DMS53 treated with DMSO at 0.1 percent for 48 hours (cell line): ENCODE data around the gene WFIKKN1.

Experiments used
- DNase-seq: peaks from one replicate; lab custom pipeline; 2025; ENCODE audit not compliant: unreplicated experiment; lab: John Stamatoyannopoulos, UW

The WFIKKN1 gene

DNA sequence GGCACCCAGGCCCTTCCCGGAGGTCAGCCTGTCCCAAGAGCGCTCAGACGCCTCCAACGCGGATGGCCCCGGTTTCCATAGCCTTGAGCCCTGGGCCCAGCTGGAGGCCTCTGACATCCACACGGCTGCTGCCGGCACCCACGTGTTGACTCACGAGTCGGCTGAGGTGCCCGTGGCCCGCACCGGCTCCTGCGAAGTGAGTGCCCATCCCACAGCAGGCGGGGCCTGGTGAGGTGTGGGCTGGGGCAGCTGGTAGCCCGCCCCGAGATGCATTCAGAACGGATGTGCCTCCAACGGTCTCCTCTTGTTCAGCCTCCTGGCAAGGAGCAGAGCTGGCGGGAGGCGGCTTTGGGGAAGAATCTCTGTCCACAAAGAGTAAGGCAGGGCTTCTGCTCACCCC, 21.1 kb downstream of the WFIKKN1 start:
- DNase-seq, result no peak

DNA sequence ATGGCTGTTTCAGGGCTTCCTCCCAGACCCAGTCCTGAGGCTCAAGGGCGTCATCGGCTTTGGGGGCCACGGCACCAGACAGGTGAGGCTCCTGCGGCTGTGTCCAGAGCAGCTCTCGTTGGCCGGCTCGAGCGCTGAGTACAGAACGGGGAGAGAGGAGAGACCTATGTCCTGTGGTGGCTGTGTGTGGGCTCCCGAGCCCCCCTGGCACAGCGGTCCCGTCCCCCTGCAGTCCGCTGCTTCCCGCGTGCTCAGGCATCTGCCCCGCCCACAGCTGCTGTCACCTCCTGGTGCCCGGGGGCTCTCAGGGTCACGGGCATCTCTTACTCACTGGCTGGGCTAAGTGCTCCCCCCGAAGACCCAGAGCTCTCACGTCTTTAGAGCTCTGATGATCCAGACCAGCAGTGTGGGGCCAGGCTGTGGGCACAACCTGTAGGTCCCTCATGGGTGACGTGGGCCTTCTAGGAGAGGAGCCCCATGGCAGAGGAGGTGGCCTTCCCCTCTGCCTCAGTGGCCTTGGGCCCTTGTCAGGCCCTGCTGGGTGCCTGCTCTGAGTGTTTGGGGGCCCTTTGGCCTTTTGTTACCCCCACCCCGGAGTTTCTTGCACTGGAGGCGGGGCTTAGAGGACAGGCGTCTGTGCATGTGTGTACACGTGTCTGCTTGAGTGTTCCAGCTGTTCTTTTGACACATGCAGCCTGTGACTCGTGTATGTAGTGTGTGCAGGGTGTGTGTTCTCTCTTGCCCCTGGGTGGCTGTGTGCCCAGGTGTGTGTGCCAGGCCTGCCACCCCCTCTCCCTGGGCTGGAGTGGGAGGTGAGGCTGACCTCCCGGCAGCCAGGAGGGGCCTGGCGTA, 21.9 kb downstream of the WFIKKN1 start:
- no peak for DNase-seq

DNA sequence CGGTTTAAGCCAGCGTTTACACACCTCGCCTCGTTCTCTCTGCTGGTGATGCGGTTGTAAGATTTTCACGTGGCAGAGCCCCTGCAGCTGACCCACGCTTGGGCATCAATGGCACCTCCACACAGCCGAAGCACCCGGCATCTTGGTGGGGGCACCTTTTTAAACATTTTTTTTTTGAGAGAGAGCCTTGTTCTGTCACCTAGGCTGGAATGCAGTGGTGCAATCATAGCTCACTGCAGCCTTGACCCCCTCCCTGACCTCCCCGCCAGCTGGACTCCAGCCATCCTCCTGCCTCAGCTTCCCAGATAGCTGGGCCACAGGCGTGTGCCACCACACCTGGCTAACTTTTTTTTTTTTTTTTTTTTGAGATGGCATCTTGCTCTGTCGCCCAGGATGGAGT, 23.2 kb downstream of the WFIKKN1 start:
- DNase-seq, result no peak

DNA sequence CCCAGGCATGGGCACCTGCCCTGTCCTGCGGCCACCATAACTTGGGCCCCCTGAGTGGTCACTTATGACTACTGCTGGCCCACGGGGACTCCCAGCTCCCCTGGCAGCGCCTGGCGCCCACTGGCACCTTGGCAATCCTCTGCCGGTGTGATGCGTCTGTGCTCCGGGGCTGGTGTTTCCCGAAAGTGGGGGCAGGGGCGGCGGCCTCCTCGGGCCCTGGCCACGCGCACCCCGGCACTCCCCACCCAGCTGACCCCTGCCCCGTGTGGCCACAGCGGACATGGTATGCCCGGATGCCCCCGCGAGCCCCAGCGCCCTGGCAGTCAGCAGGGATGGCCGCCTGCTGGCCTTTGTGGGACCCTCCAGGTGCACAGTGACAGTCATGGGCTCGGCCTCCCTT, 26.7 kb downstream of the WFIKKN1 start:
- no peak for DNase-seq

DNA sequence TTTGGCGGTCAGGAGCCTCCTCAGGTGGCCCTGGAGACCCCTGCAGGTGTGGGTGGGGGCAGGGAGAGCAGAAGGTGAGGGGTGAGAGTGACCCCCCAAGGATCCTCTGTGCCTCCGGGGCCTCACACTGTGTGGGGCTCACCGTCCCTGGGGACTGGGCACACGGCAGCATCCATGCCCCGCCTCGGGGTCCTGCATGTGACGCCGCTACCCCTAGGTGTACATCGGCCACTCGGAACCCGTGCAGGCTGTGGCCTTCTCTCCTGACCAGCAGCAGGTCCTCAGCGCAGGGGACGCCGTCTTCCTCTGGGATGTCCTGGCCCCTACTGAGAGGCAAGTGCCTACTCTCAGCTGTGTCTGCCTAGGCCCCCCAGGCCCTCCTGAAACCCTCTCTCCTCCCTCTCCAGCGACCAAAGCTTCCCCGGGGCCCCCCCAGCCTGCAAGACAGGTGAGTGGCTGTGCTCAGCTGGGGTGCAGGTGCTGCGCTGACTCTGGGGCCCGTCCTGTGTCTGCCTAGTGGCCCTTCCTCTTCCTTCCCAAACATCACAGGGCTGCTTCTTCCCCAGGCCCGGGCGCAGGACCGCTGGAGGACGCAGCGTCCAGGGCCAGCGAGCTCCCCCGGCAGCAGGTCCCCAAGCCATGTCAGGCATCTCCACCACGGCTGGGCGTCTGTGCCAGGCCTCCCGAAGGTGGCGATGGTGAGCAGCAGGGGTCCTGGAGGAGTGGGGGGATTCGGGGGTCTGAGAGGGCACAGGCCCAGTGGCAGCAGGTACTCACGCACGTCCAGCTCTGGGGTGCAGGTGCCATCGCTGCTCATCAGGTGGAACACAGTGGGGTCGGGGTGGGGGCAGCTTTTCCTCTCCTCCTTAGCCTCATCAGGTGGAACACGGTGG, 28.1 kb downstream of the WFIKKN1 start:
- DNase-seq, result no peak

DNA sequence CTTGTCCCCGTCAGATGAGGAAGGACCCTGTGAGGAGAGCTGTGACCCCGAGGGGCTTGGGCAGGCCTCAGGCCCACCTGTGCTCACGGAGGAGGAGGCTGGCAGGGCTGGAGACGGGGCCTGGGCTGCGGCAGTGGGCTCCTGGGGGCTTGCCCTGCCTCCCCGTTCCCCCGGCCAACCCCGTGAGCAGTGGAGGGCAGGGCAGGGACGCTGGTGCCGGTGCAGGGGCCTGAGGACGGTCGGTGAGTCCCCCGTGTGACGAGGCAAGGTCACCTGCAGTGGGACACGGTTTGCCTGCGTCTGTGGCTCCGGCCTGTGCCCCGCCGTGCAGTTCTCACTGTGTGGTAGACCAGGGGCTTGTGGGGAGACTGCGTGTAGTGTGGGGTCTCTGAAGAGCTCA, 28.8 kb downstream of the WFIKKN1 start:
- no peak for DNase-seq

DNA sequence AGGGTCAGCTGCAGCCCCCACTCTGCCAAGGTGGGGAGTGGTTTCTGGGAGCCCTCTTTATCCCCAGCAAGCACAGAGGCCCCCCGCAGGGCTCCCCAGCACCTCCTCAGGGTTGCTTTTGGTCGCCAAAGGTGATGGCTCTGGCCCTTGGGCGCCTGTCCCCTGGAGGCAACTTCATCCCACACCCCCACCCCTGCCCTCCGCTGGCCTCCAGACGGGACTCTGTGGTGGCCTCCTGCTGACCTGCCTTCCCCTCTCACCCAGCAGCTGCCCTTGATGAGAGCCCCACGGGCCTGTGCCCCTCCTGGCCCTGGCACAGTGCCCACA, 29.3 kb downstream of the WFIKKN1 start:
- no peak for DNase-seq

DNA sequence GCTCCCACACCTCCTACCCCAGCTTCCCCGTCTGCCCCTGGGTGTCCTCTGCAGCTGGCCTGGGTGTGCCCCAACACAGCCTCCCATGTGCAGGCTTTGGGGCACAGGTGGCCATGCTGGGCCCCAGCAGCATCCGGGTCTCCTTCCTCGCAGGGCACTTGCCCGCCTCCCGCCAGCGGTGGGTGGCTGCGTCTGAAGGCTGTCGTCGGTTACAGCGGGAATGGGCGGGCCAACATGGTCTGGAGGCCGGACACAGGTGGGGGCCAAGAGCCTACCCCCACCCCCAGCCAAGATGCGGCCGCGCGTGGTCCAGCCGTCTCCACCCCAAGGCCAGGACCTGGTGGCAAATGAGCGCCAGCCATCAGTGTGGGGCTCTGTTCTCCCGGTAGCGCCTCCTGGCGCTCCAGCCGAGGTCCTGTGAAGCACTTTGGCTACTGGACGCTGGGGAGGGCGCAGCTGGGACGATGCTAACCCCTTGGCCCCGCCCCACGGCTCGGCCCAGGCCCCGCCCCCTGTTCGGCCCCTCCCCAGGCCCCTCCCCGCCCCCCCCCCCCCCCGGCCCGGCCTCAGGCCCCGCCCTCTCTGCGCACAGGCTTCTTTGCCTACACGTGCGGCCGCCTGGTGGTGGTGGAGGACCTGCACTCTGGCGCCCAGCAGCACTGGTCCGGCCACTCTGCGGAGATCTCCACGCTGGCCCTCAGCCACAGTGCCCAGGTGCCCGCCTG, 29.8 kb downstream of the WFIKKN1 start:
- peak; percentile 72 for DNase-seq

DNA sequence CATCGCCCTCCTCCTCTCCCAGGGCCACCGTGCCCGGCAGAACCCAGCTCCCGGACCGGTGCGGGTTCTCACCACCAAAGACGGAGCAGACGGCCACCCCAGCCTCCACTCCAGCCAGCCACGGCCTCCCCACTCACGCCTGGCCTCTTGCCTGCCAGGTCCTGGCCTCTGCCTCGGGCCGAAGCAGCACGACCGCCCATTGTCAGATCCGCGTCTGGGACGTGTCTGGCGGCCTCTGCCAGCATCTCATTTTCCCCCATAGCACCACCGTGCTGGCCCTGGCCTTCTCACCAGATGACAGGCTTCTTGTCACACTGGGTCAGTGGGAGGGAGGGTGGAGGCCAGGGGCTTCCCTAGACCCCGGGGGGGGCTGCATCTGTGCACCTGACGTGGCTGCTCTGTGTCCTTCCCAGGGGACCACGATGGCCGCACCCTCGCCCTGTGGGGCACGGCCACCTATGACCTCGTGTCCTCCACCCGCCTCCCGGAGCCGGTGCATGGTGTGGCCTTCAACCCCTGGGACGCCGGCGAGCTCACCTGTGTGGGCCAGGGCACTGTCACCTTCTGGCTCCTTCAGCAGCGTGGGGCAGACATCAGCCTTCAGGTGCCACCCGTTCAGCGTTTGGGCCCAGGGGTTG, 30.5 kb downstream of the WFIKKN1 start:
- DNase-seq, result no peak

DNA sequence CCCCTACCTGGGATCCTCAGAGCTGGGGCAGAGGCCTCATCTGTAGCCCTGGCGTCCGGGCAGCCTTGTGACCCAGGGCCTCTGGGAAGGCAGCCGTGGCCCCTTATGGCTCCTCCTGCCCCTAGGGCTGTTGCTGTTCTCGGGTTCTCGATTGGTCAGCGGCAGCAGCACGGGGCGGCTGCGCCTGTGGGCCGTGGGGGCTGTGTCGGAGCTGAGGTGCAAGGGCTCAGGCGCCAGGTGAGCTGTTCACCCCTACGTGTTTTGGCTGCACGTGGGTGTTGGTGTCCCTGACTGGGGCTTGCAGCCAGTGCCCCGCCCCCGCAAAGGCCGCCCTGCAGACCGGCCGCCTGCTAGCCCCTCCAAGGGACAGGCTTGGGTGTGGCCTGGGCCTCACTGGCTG, 31.3 kb downstream of the WFIKKN1 start:
- DNase-seq, result no peak

DNA sequence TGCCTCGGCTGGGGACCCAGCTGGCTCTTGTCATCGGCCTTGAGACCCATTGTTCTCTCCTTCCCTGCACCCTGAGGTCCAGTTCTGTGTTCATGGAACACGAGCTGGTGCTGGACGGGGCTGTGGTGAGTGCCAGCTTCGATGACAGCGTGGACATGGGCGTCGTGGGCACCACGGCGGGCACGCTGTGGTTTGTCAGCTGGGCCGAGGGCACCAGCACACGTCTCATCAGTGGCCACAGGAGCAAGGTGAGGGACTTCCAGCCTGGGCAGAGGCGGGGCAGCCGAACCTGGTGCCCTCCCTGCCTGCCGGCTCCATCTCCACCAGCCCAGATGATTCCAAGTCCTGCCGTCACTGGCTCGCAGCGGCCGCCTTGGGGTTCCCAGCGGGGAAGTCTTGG, 31.8 kb downstream of the WFIKKN1 start:
- DNase-seq, result no peak

DNA sequence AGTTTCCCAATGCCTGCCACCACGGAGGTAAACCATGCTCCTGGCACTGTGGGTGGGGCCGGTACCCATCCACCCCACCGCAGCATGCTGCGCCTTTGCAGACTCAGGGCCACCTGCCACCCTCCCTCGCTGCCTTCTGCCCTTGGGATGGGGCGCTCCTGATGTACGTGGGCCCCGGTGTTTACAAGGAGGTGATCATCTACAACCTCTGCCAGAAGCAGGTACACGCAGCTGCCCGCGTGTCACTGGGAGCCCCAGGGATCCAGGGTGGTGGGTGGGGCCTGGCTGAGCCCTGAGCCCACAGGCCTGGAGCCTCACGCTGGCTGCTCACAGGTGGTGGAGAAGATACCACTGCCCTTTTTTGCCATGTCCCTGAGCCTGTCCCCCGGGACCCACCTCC, 35.8 kb downstream of the WFIKKN1 start:
- no peak for DNase-seq

DNA sequence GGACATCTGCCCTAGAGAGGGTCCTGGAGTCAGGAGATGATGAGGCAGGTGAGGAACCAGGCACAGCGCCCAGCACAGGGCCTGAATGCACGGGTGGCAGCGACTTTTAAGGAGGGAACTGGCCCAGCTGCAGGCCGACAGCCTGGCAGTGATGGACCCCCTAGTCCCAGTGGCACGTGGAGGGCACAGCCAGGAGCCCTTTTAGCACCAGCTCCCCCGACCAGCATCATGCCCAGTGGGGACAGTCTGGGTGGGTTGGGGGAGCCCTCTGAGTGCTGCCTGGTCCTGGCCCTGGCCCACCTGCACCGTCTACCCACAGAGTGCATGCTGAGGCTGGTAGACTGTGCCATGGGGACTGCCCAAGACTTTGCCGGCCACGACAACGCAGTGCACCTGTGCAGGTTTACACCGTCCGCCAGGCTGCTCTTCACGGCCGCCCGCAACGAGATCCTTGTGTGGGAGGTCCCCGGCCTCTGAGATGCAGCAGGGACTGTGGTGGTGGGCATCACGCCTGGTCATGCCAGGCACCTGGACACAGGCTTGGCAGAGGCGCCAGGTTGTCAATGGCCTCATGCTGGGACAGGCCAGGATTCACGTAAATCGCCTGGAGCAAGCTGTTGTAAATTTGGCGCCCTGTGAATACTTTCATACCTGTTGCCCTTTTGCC, 36.5 kb downstream of the WFIKKN1 start:
- no peak for DNase-seq

DNA sequence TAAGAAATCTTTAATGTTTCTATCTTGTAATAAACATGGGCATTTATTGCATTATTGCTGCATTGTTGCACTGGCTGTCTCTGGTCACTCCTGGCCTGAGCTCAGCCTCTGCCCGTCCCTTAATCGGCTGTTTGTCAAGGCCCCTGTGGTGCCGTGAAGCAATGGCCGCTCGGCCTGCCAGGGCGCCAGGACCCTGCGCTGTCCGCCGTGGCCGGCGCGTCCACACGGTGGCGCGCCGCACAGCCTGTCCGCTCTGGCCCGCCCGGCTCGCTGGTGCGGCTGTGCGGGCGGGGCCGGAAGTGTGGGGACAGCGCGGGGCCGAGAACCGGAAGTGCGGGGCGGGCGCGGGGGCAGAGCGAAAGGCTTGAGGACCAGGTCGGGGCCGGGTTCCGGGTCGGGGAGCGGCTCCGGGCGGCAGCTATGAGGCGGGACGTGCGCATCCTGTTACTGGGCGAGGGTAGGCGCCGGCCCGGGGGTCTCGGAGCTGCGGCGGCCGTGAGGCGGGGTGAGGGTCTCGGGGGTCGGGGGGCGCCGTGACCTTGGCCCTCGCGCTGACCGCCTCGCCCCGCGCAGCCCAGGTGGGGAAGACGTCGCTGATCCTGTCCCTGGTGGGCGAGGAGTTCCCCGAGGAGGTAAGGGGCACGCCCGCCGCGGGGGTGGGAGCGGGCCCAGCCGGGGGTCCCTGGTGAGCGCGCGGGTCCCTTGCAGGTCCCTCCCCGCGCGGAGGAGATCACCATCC, 37.2 kb downstream of the WFIKKN1 start, which contains the start of gene RHOT2:
TSS of gene RHOT2 (plus strand) at position 353 of the 739 bp plus-strand sequence. CDS start at position 421, 68 bp downstream.
- DNase-seq, result peak; percentile 67

DNA sequence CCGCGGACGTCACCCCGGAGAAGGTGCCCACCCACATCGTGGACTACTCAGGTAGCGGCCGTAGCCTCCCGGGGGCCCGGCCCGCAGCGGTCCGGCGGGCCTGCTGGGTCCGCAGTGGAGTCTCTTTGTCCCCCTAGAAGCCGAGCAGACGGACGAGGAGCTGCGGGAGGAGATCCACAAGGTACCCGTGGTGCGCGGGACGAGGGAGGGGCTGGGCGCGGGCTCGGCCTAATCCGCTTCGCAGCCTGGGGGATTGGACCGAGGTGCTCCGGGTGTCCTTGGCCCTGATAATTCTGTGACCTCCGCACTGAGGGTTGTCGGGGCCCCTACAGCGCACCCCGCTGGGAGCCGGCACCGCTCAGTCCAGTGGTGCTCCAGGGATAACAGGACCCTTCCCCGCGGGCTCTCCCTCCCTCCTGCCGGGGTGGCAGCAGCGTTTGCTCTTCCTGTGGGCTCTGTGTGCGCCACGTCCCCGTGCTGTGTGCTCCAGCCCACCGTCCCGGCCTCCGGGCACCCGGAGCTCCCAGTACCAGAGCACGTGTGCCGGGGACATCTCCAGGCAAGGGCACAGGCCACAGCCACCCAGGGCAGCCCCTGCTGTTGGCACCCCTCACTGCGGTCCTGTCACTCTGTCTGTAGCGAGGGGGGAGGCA, 37.9 kb downstream of the WFIKKN1 start:
- DNase-seq, result no peak

DNA sequence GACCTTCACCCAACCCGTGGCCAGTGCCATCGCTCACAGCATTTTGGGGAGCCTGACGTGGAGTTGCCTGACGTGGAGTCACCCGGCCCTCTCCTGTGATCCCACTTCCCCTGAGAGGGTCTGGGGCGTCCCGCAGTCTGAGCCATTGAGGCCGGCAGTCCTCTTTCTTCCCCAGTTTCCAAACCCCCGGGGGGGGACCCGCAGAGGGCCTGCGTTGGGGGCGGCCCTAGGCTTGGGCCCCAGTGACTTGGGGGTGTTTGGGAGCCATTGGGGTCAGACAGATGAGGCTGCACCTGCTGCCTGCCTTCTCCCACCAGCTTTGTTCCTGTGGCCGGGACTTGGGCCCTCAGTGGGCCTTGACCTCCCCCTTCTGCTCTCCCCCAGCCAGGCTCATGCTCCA, 38.9 kb downstream of the WFIKKN1 start:
- DNase-seq, result no peak

DNA sequence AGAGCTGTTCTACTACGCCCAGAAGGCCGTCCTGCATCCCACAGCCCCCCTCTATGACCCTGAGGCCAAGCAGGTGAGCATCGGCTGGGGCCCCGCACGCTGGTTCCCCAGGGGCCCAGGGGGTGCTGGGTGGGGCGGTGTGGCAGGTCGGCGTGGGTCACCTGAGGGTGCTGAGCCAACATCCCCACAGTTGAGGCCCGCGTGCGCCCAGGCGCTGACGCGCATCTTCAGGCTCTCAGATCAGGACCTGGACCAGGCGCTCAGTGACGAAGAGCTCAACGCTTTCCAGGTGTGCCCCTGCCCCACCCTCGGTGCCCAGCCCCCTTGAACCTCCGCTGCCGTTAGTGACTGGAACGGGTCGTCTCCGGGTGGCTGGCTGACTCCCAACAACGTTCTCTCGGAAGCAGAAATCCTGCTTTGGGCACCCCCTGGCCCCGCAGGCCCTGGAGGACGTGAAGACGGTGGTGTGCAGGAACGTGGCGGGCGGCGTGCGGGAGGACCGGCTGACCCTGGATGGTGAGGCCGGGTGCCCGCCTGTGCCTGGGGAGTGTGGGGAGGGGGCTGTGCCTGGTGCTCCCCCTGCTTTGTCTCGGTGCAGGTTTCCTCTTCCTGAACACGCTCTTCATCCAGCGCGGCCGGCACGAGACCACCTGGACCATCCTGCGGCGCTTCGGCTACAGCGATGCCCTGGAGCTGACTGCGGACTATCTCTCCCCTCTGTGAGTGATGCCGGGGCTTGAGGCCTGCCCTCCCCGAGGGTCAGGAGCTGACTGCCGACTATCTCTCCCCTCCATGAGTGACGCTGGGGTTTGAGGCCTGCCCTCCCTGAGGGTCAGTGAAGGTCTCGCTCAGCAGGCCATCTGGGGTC, 39.9 kb downstream of the WFIKKN1 start:
- no peak for DNase-seq

DNA sequence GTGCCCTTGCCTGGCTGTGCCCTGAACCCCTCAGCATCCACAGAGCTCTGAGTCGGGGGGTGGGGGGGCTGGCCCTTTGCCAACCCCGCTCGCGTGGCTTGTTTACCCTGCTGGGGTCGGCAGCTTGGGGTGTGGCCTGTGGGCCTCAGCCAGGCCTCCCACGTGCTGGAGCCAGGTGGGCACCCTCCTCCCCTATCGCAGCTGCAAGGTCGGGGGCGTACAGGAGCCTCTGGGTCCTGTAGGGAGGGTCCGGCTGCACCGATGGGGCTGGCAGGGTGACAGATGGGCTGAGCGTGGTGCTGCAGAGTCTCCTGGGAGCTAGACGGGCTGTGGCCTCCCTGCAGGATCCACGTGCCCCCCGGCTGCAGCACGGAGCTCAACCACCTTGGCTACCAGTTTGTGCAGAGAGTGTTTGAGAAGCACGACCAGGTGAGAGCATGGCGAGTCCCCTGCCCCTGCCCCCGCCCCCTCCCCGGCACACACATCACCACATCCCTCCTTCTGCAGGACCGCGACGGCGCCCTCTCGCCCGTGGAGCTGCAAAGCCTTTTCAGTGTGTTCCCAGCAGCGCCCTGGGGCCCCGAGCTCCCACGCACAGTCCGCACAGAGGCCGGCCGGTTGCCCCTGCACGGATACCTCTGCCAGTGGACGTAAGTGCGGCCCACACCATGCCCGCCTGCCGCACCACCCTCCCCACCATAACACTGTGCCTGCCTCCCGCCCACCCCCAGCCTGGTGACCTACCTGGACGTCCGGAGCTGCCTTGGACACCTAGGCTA, 40.8 kb downstream of the WFIKKN1 start:
- DNase-seq, result no peak
